Right cardiac atrium (tissue), 5 donors: ENCODE measurements around the gene KATNAL1. TPM values are rescaled to one million over a fixed set of nuclear protein-coding genes. Genes with fewer than 3 reads are reported as not detected.

Experiments used
- ATAC-seq, 2 donors: fragments of 200-7000 bp; cut with Tn5 transposase; one replicate each; pipeline versions ENCODE4 v1.8.0 to v1.9.1; 2020; ENCODE audit warnings: moderate library complexity in 2 of 2, mild to moderate bottlenecking in 1 of 2
- DNase-seq, 3 donors: peaks; one replicate each; pipeline ENCODE4 v3.0.0-alpha.2; 2020
- H3K27ac ChIP-seq: one replicate; pipeline ENCODE4 v1.5.1; 2013; ENCODE audit warnings: mild to moderate bottlenecking, low read length, control low read depth, moderate library complexity
- H3K27me3 ChIP-seq: one replicate; pipeline ENCODE4 v1.6.1; 2013; ENCODE audit not compliant: control insufficient read depth, insufficient read depth
- H3K4me1 ChIP-seq: one replicate; pipeline ENCODE4 v1.6.1; 2013; ENCODE audit warnings: low read length; ENCODE audit not compliant: control insufficient read depth, insufficient read depth
- H3K4me3 ChIP-seq: one replicate; pipeline ENCODE4 v1.5.1; 2013; ENCODE audit warnings: low read length, control low read depth
- H3K9me3 ChIP-seq: one replicate; pipeline ENCODE4 v1.6.1; 2013; ENCODE audit warnings: low read length; ENCODE audit not compliant: control insufficient read depth
- WGBS: extraction: QIAGEN DNeasy Blood & Tissue Kit; methylation state at CpG from one replicate; pipeline ENCODE4 v1.1.7; 2013; 5-methylcytosine and 5-hydroxymethylcytosine counted together
- intact Hi-C, 4 donors: fragments of 100-400 bp; cut with DNase I; formaldehyde crosslinking; loops; one replicate each; pipeline versions ENCODE4 v1.11.0 to v1.14.0; 2022 to 2023
- long read RNA-seq, 4 donors: library from polyadenylated mRNA; unstranded; transcript quantifications; one replicate each; pipeline ENCODE4 v2.0.0, GENCODE V29; 2020 to 2021
- polyA plus RNA-seq: library from polyadenylated mRNA; stranded (reverse); fragments of 200-250 nt; gene quantifications from one replicate; pipeline ENCODE4 v1.2.3, GENCODE V29; 2013
- total RNA-seq, 4 donors: library from RNA; stranded (reverse); fragmentation: NEBNext Ultra II Directional; extraction: Animal tissue kit (Norgen Biotek cat#: 25700); gene quantifications; one replicate each; pipeline ENCODE4 v1.2.1, GENCODE V29; 2021
- donor health status: healthy with polysubstance abuse.
- donor health status: DM: no; HTN: yes; CAD: no.
- donor health status: DM: no; HTN: no; CAD: no.
- donor health status: DM: no; HTN: yes; CAD: no; lungs with severe emphysema.
- donor health status: DM: yes; HTN: yes; CAD: no.

Gene KATNAL1
- total RNA-seq (10 to 100 TPM; 48.3 to 53.5 (median 50.6) TPM), polyA plus RNA-seq (8.1 TPM)
- long read RNA-seq, donor 1, full-length matches to known transcripts: 18 of 32 reads
- long read RNA-seq, donor 1, partial matches to known transcripts: 2 of 32 reads
- long read RNA-seq, donor 1, other reads (novel, unspliced or antisense): 12 of 32 reads
- long read RNA-seq, donor 2, full-length matches to known transcripts: 2 of 4 reads
- long read RNA-seq, donor 2, partial matches to known transcripts: 1 of 4 reads
- long read RNA-seq, donor 2, other reads (novel, unspliced or antisense): 1 of 4 reads
- long read RNA-seq, donor 3, full-length matches to known transcripts: 35 of 53 reads
- long read RNA-seq, donor 3, partial matches to known transcripts: 3 of 53 reads
- long read RNA-seq, donor 3, other reads (novel, unspliced or antisense): 15 of 53 reads
- long read RNA-seq, donor 4, full-length matches to known transcripts: 8 of 14 reads
- long read RNA-seq, donor 4, partial matches to known transcripts: 2 of 14 reads
- long read RNA-seq, donor 4, other reads (novel, unspliced or antisense): 4 of 14 reads

DNA sequence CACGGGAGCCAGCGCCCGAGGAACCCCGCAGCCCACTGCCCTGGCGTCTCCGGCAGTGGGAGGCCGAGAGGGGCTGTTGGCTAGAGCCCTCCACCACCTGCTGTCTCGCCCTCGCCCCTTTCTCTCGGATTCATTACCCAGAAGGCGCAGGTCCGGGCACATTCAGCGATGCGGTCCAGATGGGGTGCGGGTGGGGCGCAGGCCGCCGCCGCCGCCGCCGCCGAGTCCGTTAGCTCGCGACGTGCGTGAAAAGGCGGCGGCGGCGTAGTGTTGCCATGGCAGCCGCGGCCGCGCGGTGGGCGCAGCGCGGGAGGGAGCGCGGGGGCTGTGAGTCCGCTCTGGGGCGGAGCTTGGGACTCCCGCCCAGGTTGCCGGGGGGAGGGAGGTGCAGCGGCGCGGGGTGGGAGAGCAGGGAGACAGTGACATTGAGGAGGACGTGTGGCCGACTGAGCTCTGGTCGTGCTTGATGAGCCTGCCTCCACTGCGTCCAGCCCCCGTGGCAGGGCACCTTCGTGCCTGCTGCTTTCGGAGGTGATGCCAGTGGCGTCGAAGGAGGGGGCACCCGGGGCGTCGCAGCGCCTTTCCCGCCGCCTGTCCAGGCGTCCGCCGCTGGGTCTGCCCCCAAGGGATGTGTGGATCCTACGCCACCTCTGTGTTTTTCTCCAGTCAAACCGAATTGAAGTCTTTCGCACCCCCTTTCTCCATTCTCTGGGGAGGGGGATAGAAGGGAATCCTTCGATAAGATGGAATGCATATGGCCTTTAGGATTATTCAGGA is at the start of gene KATNAL1:
Gene KATNAL1 (minus strand): TSS at position 358 of the 777 bp plus-strand sequence. CDS start 23,774 bp downstream, outside the sequence.
- ATAC-seq (peak; percentile 94), DNase-seq (peak; percentile 87 to 95 (median 94))
- Histone ChIP-seq H3K27me3 (no peaks in the 10 kb centered on the region), H3K4me1 (peaks cover 2% of the 10 kb centered on the region), H3K9me3 (no peaks in the 10 kb centered on the region), H3K4me3 (peak within 1 kb of the TSS; percentile 91), H3K27ac (peak within 1 kb of the TSS; percentile 97)
- intact Hi-C loops: loop anchor here in 1 of 4 donors (10.0 kb wide), 1 partner anchor 53 kb away; no protein-coding TSS in a partner anchor
- WGBS: under 1% methylated on average over 71 of the region's 71 CpGs

- no peaks in the 10 kb centered on the region for H3K27me3 ChIP-seq
- DNase-seq (no peak), ATAC-seq (no peak)
- H3K4me1 ChIP-seq: peaks cover 3% of the 10 kb centered on the region
- H3K27ac ChIP-seq: no peak overlapping the region
- WGBS: 67% methylated on average over 6 of the region's 6 CpGs
- intact Hi-C loops: no loop called here
- H3K9me3 ChIP-seq: no peaks in the 10 kb centered on the region
- H3K4me3 ChIP-seq: no peak overlapping the region
Measured at GRCh38 chr13:30355839-30356238, 48.5 kb upstream of the KATNAL1 start.

DNA sequence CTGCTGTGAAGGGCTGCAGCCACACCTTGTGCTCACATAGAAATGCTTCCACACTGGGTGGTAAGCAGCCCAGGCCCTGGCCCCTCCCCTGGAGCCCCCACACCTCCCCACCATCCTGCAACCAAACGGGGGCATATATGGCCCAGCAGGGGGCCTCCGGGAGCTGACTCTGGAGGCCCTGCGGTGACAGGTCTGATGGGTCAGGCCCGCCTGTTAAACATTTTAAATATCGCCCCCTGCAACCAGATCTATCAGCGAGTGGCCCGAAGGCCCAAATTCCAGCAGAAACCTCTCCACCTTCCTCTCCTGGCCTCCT is 48.0 kb upstream of the KATNAL1 start:
- H3K4me3 ChIP-seq: no peak overlapping the region
- ATAC-seq (peak; percentile 54 to 70), DNase-seq (peak; percentile 35 to 62 (median 57))
- H3K4me1 ChIP-seq: no peaks in the 10 kb centered on the region
- intact Hi-C loops: no loop called here
- no peaks in the 10 kb centered on the region for H3K9me3 ChIP-seq
- H3K27me3 ChIP-seq: no peaks in the 10 kb centered on the region
- H3K27ac ChIP-seq: no peak overlapping the region
- WGBS: 54% methylated on average over 7 of the region's 7 CpGs

- H3K27ac ChIP-seq: no peak overlapping the region
- WGBS: 61% methylated on average over 17 of the region's 17 CpGs
Measured at GRCh38 chr13:30354493-30355383, 47.4 kb upstream of the KATNAL1 start.

DNA sequence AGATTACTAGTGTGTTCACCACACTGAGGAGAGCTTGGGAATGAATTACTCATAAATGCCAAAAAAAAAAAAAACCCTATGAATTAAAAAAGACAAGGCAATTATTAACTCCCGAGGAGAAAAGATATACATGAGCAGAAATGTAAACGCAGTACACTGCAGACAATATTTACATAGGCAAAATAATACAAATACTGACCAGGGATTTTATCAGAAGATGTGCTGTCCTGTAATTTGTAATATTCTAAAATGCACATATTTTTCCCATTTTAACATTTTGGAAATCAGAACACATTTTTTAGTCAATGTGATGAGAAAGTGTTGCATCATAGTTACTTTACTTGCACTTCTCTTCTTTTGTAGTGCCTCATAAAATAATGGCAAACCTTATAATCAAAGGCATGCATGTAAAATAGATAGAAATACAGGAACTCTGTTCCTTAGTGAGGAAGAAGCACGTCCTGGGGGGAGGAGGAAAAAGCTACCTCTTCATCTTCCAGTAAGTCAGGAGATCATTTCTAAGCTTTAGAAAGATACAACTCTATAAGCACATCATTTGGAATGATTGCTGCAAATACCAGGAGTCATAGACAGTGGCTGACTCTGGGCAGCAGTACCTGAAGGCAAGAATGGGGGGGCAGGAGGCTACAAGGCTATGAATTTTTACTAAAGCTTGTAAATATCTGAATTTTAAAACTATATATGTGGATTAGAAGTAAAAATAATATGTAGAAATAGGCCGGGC is 46.3 kb upstream of the KATNAL1 start:
- ATAC-seq: no peak
- no peak overlapping the region for H3K4me3 ChIP-seq
- H3K9me3 ChIP-seq: no peaks in the 10 kb centered on the region
- no peaks in the 10 kb centered on the region for H3K4me1 ChIP-seq
- 92% methylated on average over 4 of the region's 4 CpGs for WGBS
- H3K27me3 ChIP-seq: no peaks in the 10 kb centered on the region
- H3K27ac ChIP-seq: no peak overlapping the region
- intact Hi-C loops: no loop called here
- no peak for DNase-seq

More at GRCh38 chr13:30354493-30355383, 47.4 kb upstream of the KATNAL1 start:
- H3K9me3 ChIP-seq: no peaks in the 10 kb centered on the region
- no peaks in the 10 kb centered on the region for H3K27me3 ChIP-seq
- H3K4me3 ChIP-seq: no peak overlapping the region
- H3K4me1 ChIP-seq: no peaks in the 10 kb centered on the region
- DNase-seq: no peak
- intact Hi-C loops: no loop called here
- no peak for ATAC-seq

GRCh38 chr13:30353060-30353459 is 45.7 kb upstream of the KATNAL1 start:
- 95% methylated on average over 4 of the region's 4 CpGs for WGBS
- Histone ChIP-seq H3K9me3 (no peaks in the 10 kb centered on the region), H3K27ac (no peak overlapping the region), H3K4me3 (no peak overlapping the region), H3K4me1 (no peaks in the 10 kb centered on the region), H3K27me3 (no peaks in the 10 kb centered on the region)
- ATAC-seq (no peak), DNase-seq (no peak)
- intact Hi-C loops: no loop called here

DNA sequence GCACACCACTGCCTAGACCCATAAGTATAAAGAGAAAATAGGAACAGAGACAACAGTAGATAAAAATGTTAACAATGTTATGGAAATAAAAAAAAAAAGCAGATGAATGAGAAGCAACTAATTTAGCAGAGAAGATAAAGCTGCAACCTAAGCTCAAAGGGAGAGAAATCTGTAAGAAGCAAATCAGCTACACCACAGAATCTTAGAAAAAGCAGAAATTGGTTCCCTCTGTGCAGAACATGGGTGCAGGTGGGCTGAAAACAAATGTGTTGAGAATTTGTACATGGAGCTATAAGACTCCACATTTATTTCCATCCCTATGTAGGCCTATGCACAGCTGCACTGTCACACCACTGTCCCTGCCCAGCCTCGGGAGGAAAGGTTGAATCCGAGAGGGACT is 44.8 kb upstream of the KATNAL1 start:
- no peak overlapping the region for H3K27ac ChIP-seq
- no peaks in the 10 kb centered on the region for H3K4me1 ChIP-seq
- ATAC-seq: no peak
- H3K27me3 ChIP-seq: no peaks in the 10 kb centered on the region
- DNase-seq: no peak
- WGBS: 95% methylated on average over 2 of the region's 2 CpGs
- intact Hi-C loops: no loop called here
- H3K9me3 ChIP-seq: no peaks in the 10 kb centered on the region
- no peak overlapping the region for H3K4me3 ChIP-seq

GRCh38 chr13:30346789-30347167 is 39.4 kb upstream of the KATNAL1 start:
- ATAC-seq: no peak

DNA sequence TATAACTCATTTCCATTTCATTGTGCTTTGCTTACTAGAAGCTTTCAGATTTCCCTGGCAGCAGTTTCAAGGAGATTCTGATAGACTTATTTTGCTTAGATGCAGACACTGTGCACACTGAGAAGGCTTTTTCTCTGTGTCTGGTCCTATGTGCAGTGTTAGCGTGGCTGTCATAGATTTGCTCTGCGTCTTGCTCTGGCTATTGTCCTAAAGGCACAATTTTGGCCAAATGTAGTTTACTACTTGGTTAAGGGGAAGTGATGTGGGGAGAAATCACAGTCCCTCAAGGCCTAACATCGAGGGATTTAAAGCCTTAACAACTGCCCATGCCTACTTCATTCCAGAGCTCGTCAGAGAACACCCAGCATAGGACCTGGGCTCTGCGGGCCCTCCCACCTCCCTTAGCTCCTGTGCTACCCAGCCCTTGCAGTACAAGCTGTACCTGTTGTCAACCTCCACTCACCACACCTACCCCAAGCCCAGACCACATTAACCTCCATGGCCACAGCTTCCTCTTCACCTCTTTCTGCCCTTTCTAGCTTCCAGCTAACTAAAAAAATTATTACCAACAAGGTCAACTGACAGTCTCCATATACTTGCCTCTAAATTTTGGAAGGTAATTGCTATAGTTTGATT is 38.9 kb upstream of the KATNAL1 start:
- intact Hi-C loops: no loop called here
- H3K4me3 ChIP-seq: no peak overlapping the region
- no peaks in the 10 kb centered on the region for H3K27me3 ChIP-seq
- no peaks in the 10 kb centered on the region for H3K4me1 ChIP-seq
- DNase-seq (peak in 1 of 3 donors; percentile 57), ATAC-seq (peak in 1 of 2 donors; percentile 29)
- H3K27ac ChIP-seq: no peak overlapping the region
- WGBS: 81% methylated on average over 5 of the region's 5 CpGs
- no peaks in the 10 kb centered on the region for H3K9me3 ChIP-seq

More at GRCh38 chr13:30346789-30347167, 39.4 kb upstream of the KATNAL1 start:
- WGBS: 86% methylated on average over 4 of the region's 4 CpGs
- Histone ChIP-seq H3K27me3 (no peaks in the 10 kb centered on the region), H3K9me3 (no peaks in the 10 kb centered on the region), H3K27ac (no peak overlapping the region), H3K4me3 (no peak overlapping the region), H3K4me1 (no peaks in the 10 kb centered on the region)
- DNase-seq: no peak
- intact Hi-C loops: no loop called here
